Peyer's patch (tissue), 4 donors: Measurements from ENCODE around the gene OLFM2. TPM values are rescaled to one million over a fixed set of nuclear protein-coding genes. Genes with fewer than 3 reads are reported as not detected.

Source experiments
- DNase-seq, 3 donors: peaks; one replicate each; pipeline ENCODE4 v3.0.0-alpha.2; 2017 to 2019
- H3K27ac ChIP-seq, 4 donors: fragments of 200-600 bp; sonication (generic); one replicate each; pipeline ENCODE4 v1.5.1; 2016 to 2019
- H3K27me3 ChIP-seq, 2 donors: fragments of 200-600 bp; sonication (generic); one replicate each; pipeline ENCODE4 v1.5.1; 2019
- H3K36me3 ChIP-seq, 3 donors: fragments of 200-600 bp; sonication (generic); one replicate each; pipeline ENCODE4 v1.5.1; 2016 to 2019
- H3K4me1 ChIP-seq, 4 donors: fragments of 200-600 bp; sonication (generic); one replicate each; pipeline ENCODE4 v1.5.1; 2016 to 2019
- H3K4me3 ChIP-seq, 4 donors: fragments of 200-600 bp; sonication (generic); 1 replicate in 3 of 4; 2 replicates in 1 of 4; pipeline ENCODE4 v1.5.1; 2016 to 2019; ENCODE audit warnings: mild to moderate bottlenecking in 1 of 4
- H3K9me3 ChIP-seq, 4 donors: fragments of 200-600 bp; sonication (generic); one replicate each; pipeline ENCODE4 v1.5.1; 2016 to 2019; ENCODE audit warnings: mild to moderate bottlenecking in 1 of 4
- POLR2A ChIP-seq, 2 donors: fragments of 450-650 bp; IDR thresholded peaks; one replicate each; pipeline ENCODE4 v1.5.1; 2017; ENCODE audit warnings: antibody characterized with exemption in 2 of 2, mild to moderate bottlenecking in 2 of 2, moderate library complexity in 2 of 2
- total RNA-seq, 4 donors: library from RNA; depleted of rRNA; stranded (reverse); fragments of >200 nt; gene quantifications; one replicate each; pipeline ENCODE4 v1.1.0, GENCODE V29; 2016
- TF ChIP-seq, protein P1 (sequence below), 6 experiments: fragments of 450-650 bp in 4 of 6; fragments of 200-600 bp in 2 of 6; sonication (generic) in 1 of 6; IDR thresholded peaks; one replicate each; pipeline ENCODE4 v1.5.1; 2017 to 2019; ENCODE audit warnings: antibody characterized with exemption in 6 of 6, mild to moderate bottlenecking in 3 of 6, moderate library complexity in 1 of 6

OLFM2 gene
- total RNA-seq, 4 donors from 2014 or later = 1.1 to 5.3 (median 2.1) TPM; not detected in 1

DNA sequence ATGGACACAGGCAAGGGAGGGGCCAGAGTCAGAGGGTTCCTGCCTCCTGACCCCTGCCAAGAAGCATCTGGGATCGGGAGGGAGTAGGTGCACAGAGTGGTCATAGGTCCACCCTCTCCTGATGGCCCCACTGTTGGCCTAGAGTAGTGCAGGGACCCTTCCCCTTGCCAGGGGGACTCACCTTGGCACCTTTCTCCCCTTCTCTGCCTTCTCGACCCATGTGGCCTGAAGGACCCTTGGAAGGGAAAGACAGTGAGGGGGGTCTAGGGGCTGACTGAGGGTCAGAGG is 33.3 kb upstream of the OLFM2 start:
- Histone ChIP-seq H3K9me3 (no peaks in the 10 kb centered on the region), H3K27ac (no peak overlapping the region), H3K4me1 (no peaks in the 10 kb centered on the region), H3K36me3 (no peaks in the 10 kb centered on the region), H3K27me3 (no peaks in the 10 kb centered on the region), H3K4me3 (no peak overlapping the region)
- DNase-seq = no peak
- TF ChIP-seq, protein P1, sequence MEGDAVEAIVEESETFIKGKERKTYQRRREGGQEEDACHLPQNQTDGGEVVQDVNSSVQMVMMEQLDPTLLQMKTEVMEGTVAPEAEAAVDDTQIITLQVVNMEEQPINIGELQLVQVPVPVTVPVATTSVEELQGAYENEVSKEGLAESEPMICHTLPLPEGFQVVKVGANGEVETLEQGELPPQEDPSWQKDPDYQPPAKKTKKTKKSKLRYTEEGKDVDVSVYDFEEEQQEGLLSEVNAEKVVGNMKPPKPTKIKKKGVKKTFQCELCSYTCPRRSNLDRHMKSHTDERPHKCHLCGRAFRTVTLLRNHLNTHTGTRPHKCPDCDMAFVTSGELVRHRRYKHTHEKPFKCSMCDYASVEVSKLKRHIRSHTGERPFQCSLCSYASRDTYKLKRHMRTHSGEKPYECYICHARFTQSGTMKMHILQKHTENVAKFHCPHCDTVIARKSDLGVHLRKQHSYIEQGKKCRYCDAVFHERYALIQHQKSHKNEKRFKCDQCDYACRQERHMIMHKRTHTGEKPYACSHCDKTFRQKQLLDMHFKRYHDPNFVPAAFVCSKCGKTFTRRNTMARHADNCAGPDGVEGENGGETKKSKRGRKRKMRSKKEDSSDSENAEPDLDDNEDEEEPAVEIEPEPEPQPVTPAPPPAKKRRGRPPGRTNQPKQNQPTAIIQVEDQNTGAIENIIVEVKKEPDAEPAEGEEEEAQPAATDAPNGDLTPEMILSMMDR (IDR thresholded peaks at IDR 0.05) = no peak
- TF ChIP-seq POLR2A (IDR thresholded peaks at IDR 0.05) = no peak

DNA sequence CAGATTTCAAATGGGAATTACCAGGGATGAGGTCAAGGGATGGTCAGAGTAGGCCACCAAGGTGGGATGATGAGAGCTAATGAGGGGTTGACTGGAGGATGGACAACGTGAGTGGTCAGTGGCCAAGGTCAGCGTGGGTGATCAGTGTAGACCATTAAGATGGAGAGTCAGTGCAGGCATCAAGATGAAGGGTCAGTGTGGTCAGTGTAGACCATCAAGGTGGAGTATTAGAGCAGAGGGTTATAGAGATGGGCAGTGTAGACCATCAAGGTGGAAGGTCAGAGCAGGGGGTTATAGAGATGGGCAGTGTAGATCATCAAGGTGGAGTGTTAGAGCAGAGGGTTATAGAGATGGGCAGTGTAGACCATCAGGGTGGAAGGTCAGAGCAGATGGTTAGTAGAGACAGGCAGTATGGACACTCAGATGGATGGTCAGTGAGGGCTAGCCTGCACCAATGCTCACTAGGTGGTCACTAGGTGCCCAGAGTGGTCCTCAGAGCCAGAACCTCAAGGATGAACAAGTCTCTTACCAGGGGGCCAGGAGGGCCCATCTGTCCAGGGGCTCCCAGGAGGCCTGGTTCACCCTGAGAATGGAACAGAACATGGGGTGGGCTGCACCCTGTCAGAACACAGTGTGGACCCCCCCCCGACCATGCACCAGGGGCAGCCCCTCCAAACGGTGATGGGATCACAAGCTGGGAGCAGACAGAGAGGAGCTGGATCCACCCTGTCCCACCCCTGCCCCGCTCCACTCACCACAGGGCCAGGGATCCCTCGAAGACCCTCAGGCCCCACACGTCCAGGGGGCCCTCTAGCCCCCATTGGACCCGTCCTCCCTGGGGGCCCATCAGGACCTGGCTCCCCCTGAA is 32.7 kb upstream of the OLFM2 start:
- H3K27ac ChIP-seq = no peak overlapping the region
- no peak overlapping the region for H3K4me3 ChIP-seq
- H3K4me1 ChIP-seq = no peaks in the 10 kb centered on the region
- H3K36me3 ChIP-seq = no peaks in the 10 kb centered on the region
- TF ChIP-seq POLR2A (IDR thresholded peaks at IDR 0.05) = no peak
- TF ChIP-seq, protein P1 (IDR thresholded peaks at IDR 0.05) = no peak
- no peaks in the 10 kb centered on the region for H3K27me3 ChIP-seq
- no peak for DNase-seq
- H3K9me3 ChIP-seq = no peaks in the 10 kb centered on the region

DNA sequence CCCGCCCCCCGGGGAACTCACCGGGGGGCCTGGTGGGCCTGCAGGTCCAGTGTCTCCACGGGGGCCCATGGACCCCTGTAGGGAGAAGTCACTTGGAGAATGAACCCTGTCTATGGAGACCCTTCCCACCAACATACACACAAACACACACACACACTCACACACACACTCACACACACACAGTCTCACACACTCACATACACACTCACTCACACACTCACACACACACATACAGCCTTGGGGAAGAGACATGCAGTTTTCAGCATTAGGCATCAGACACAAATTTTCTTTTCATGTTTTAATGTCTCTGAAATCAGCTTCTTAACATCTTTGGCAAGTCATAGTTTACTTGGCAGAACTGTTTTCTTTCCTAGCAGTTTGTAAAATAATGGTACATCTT is 31.0 kb upstream of the OLFM2 start:
- H3K4me3 ChIP-seq = no peak overlapping the region
- H3K27me3 ChIP-seq = no peaks in the 10 kb centered on the region
- H3K36me3 ChIP-seq = no peaks in the 10 kb centered on the region
- no peak for DNase-seq
- H3K4me1 ChIP-seq = no peaks in the 10 kb centered on the region
- H3K9me3 ChIP-seq = no peaks in the 10 kb centered on the region
- TF ChIP-seq POLR2A (IDR thresholded peaks at IDR 0.05) = no peak
- TF ChIP-seq, protein P1 (IDR thresholded peaks at IDR 0.05) = no peak
- H3K27ac ChIP-seq = no peak overlapping the region

DNA sequence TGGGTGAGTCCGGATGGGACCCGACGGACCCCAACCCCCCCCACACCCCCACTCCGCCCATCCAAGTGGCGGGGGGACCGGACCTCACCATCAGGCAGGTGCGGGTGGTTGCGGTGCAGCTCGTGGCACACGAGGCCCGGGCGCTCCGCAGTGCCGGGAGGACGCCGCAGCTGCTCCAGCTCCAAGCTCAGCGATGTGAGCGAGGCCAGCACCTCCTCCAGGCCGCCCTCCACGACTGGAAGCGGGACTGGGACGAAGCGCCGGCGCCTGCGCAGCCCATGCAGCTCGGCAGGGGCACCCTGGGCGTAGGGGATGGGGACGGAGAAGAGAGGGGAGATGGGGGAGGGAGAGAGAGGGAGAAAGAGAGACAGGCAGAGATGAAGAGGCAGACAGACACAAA is 30.1 kb upstream of the OLFM2 start:
- Histone ChIP-seq H3K27me3 (no peaks in the 10 kb centered on the region), H3K4me3 (no peak overlapping the region), H3K9me3 (no peaks in the 10 kb centered on the region), H3K36me3 (no peaks in the 10 kb centered on the region), H3K4me1 (no peaks in the 10 kb centered on the region), H3K27ac (no peak overlapping the region)
- TF ChIP-seq POLR2A (IDR thresholded peaks at IDR 0.05) = no peak
- TF ChIP-seq, protein P1 (IDR thresholded peaks at IDR 0.05) = no peak
- no peak for DNase-seq

DNA sequence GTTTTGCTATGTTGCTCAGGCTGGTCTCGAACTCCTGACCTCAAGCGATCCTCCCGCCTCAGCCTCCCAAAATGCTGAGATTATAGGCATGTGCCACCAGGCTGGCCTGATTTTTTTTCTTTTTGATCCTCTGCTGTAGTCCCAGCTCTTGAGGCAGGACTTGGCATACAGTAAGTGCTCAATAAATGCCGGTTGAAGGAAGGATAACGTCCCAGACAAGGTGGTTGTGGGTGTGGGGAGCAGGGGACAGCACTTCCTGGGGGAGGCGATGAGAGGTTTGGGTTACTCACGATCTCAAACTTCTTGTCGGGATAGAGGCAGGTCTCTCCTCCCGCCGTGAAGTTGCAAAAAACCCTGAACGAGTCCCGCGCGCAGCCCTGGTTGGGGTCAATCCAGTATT is 29.7 kb upstream of the OLFM2 start:
- Histone ChIP-seq H3K4me1 (no peaks in the 10 kb centered on the region), H3K27me3 (no peaks in the 10 kb centered on the region), H3K27ac (no peak overlapping the region), H3K9me3 (no peaks in the 10 kb centered on the region), H3K4me3 (no peak overlapping the region), H3K36me3 (no peaks in the 10 kb centered on the region)
- no peak for TF ChIP-seq POLR2A (IDR thresholded peaks at IDR 0.05)
- TF ChIP-seq, protein P1 (IDR thresholded peaks at IDR 0.05) = no peak
- DNase-seq = no peak
